HEK293 (cell line): ENCODE results near the gene GPATCH4.

Experiments
- EGR2 ChIP-seq: fragments of 450-650 bp; formaldehyde crosslinking; IDR thresholded peaks from 2 replicates; pipeline ENCODE4 v1.5.1; 2016; ENCODE audit warnings: low read depth, missing biosample characterization, missing genetic modification characterization
- KLF9 ChIP-seq: fragments of 450-650 bp; formaldehyde crosslinking; IDR thresholded peaks from 2 replicates; pipeline ENCODE4 v1.5.1; 2016; ENCODE audit warnings: missing biosample characterization, missing genetic modification characterization, low read depth
- MYNN ChIP-seq: fragments of 450-650 bp; formaldehyde crosslinking; IDR thresholded peaks from 2 replicates; pipeline ENCODE4 v1.5.1; 2016; ENCODE audit warnings: missing biosample characterization, missing genetic modification characterization, borderline replicate concordance
- TRIM28 ChIP-seq: IDR thresholded peaks from 2 replicates; pipeline ENCODE4 v1.6.1; 2011; ENCODE audit warnings: low read length, control low read depth, borderline replicate concordance
- ZBTB20 ChIP-seq: fragments of 450-650 bp; formaldehyde crosslinking; IDR thresholded peaks from 2 replicates; pipeline ENCODE4 v1.5.1; 2016; ENCODE audit warnings: missing biosample characterization, missing genetic modification characterization
- ZBTB8A ChIP-seq: fragments of 450-650 bp; formaldehyde crosslinking; IDR thresholded peaks from 2 replicates; pipeline ENCODE4 v1.5.1; 2016; ENCODE audit warnings: missing biosample characterization, missing genetic modification characterization
- ZNF10 ChIP-seq: fragments of 450-650 bp; formaldehyde crosslinking; IDR thresholded peaks from 2 replicates; pipeline ENCODE4 v1.5.1; 2017; ENCODE audit warnings: missing biosample characterization, missing genetic modification characterization
- ZNF138 ChIP-seq: fragments of 450-650 bp; formaldehyde crosslinking; IDR thresholded peaks from 2 replicates; pipeline ENCODE4 v1.5.1; 2016; ENCODE audit warnings: missing biosample characterization, missing genetic modification characterization, borderline replicate concordance
- ZNF169 ChIP-seq: fragments of 450-650 bp; formaldehyde crosslinking; IDR thresholded peaks from 2 replicates; pipeline ENCODE4 v1.5.1; 2016; ENCODE audit warnings: missing biosample characterization, missing genetic modification characterization
- ZNF184 ChIP-seq: fragments of 450-650 bp; IDR thresholded peaks from 2 replicates; pipeline ENCODE4 v1.5.1; 2018; ENCODE audit warnings: missing biosample characterization, mild to moderate bottlenecking, missing genetic modification characterization
- ZNF26 ChIP-seq: fragments of 450-650 bp; formaldehyde crosslinking; IDR thresholded peaks from 2 replicates; pipeline ENCODE4 v1.5.1; 2016; ENCODE audit warnings: missing biosample characterization, missing genetic modification characterization
- ZNF266 ChIP-seq: fragments of 450-650 bp; formaldehyde crosslinking; IDR thresholded peaks from 2 replicates; pipeline ENCODE4 v1.5.1; 2016; ENCODE audit warnings: missing biosample characterization, missing genetic modification characterization, low read depth
- ZNF350 ChIP-seq: fragments of 450-650 bp; formaldehyde crosslinking; IDR thresholded peaks from 2 replicates; pipeline ENCODE4 v1.5.0; 2017; ENCODE audit warnings: missing biosample characterization, mild to moderate bottlenecking, missing genetic modification characterization
- ZNF488 ChIP-seq: fragments of 450-650 bp; formaldehyde crosslinking; IDR thresholded peaks from 2 replicates; pipeline ENCODE4 v1.5.1; 2016; ENCODE audit warnings: missing biosample characterization, missing genetic modification characterization
- ZNF518A ChIP-seq: fragments of 450-650 bp; formaldehyde crosslinking; conservative IDR thresholded peaks from 2 replicates; pipeline ENCODE4 v1.5.1; 2016; ENCODE audit warnings: low read depth, missing biosample characterization, missing genetic modification characterization
- ZNF529 ChIP-seq: fragments of 450-650 bp; formaldehyde crosslinking; IDR thresholded peaks from 2 replicates; pipeline ENCODE4 v1.5.1; 2017; ENCODE audit warnings: missing genetic modification characterization, missing biosample characterization; ENCODE audit not compliant: insufficient replicate concordance
- ZNF558 ChIP-seq: fragments of 450-650 bp; formaldehyde crosslinking; IDR thresholded peaks from 2 replicates; pipeline ENCODE4 v1.5.1; 2016; ENCODE audit warnings: missing biosample characterization, missing genetic modification characterization
- ZNF571 ChIP-seq: fragments of 450-650 bp; formaldehyde crosslinking; IDR thresholded peaks from 2 replicates; pipeline ENCODE4 v1.5.0; 2017; ENCODE audit warnings: missing biosample characterization, missing genetic modification characterization
- ZNF626 ChIP-seq: fragments of 450-650 bp; sonication (Bioruptor Pico); formaldehyde crosslinking; IDR thresholded peaks from 2 replicates; pipeline ENCODE4 v1.5.1; 2018; ENCODE audit warnings: missing biosample characterization, missing genetic modification characterization, inconsistent platforms
- ZNF701 ChIP-seq: fragments of 450-650 bp; formaldehyde crosslinking; IDR thresholded peaks from 2 replicates; pipeline ENCODE4 v1.5.1; 2016; ENCODE audit warnings: missing biosample characterization, missing genetic modification characterization
- TF ChIP-seq, protein P1 (sequence below): fragments of 450-650 bp; formaldehyde crosslinking; IDR thresholded peaks from 2 replicates; pipeline ENCODE4 v1.5.1; 2016; ENCODE audit warnings: missing biosample characterization, missing genetic modification characterization, borderline replicate concordance
- TF ChIP-seq, protein P2 (sequence below): fragments of 450-650 bp; IDR thresholded peaks from 2 replicates; pipeline ENCODE4 v1.5.1; 2018; ENCODE audit warnings: missing biosample characterization, mild to moderate bottlenecking, missing genetic modification characterization
- TF ChIP-seq, protein P3 (sequence below): sonication (generic); formaldehyde crosslinking; IDR thresholded peaks from 2 replicates; pipeline ENCODE4 v1.8.1; 2022; ENCODE audit warnings: mild to moderate bottlenecking, moderate library complexity, missing genetic modification reagents
- TF ChIP-seq, protein P4 (sequence below): fragments of 450-650 bp; formaldehyde crosslinking; IDR thresholded peaks from 2 replicates; pipeline ENCODE4 v1.5.1; 2017; ENCODE audit warnings: missing biosample characterization, missing genetic modification characterization

GPATCH4 gene

DNA sequence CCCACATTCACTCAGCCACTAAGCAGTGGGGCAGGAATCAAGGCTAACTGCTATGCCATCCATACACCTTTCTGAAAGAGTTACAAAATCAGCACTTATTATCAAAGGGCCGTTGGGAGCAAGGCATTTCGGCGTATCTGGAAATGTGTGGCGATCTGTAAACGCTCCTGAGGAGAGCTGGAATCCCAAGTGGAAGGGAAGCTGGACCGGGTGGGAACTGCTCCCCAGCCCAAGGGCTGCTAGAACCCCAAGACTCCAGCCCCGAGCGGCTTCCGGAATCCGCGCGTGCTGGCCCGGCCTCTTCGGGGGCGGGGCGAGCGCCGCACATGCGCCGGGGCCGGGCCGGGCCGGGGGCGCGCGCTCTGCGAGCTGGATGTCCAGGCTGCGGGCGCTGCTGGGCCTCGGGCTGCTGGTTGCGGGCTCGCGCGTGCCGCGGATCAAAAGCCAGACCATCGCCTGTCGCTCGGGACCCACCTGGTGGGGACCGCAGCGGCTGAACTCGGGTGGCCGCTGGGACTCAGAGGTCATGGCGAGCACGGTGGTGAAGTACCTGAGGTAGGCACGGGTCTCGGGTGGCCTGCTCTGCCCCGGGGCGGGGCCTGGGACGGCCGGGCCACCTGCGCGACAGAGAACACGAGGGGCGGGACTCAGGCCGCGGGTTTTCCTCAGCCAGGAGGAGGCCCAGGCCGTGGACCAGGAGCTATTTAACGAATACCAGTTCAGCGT lies 9.7 kb downstream of the GPATCH4 start, which contains the start of gene NAXE (continued):
- no peak for TF ChIP-seq ZNF26 (tag by site-specific recombination)
- TF ChIP-seq MYNN (tag by site-specific recombination) = no peak
- no peak for TF ChIP-seq ZNF184 (tag by site-specific recombination)
- TF ChIP-seq, protein P1, sequence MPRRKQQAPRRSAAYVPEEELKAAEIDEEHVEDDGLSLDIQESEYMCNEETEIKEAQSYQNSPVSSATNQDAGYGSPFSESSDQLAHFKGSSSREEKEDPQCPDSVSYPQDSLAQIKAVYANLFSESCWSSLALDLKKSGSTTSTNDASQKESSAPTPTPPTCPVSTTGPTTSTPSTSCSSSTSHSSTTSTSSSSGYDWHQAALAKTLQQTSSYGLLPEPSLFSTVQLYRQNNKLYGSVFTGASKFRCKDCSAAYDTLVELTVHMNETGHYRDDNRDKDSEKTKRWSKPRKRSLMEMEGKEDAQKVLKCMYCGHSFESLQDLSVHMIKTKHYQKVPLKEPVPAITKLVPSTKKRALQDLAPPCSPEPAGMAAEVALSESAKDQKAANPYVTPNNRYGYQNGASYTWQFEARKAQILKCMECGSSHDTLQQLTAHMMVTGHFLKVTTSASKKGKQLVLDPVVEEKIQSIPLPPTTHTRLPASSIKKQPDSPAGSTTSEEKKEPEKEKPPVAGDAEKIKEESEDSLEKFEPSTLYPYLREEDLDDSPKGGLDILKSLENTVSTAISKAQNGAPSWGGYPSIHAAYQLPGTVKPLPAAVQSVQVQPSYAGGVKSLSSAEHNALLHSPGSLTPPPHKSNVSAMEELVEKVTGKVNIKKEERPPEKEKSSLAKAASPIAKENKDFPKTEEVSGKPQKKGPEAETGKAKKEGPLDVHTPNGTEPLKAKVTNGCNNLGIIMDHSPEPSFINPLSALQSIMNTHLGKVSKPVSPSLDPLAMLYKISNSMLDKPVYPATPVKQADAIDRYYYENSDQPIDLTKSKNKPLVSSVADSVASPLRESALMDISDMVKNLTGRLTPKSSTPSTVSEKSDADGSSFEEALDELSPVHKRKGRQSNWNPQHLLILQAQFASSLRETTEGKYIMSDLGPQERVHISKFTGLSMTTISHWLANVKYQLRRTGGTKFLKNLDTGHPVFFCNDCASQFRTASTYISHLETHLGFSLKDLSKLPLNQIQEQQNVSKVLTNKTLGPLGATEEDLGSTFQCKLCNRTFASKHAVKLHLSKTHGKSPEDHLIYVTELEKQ = no peak
- peak; percentile 76 for TF ChIP-seq ZBTB8A (tag by site-specific recombination)
- no peak for TF ChIP-seq ZNF10 (tag by site-specific recombination)
- TF ChIP-seq ZNF488 (tag by site-specific recombination) = no peak
- TF ChIP-seq, protein P2, sequence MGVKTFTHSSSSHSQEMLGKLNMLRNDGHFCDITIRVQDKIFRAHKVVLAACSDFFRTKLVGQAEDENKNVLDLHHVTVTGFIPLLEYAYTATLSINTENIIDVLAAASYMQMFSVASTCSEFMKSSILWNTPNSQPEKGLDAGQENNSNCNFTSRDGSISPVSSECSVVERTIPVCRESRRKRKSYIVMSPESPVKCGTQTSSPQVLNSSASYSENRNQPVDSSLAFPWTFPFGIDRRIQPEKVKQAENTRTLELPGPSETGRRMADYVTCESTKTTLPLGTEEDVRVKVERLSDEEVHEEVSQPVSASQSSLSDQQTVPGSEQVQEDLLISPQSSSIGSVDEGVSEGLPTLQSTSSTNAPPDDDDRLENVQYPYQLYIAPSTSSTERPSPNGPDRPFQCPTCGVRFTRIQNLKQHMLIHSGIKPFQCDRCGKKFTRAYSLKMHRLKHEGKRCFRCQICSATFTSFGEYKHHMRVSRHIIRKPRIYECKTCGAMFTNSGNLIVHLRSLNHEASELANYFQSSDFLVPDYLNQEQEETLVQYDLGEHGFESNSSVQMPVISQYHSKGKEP = no peak
- TF ChIP-seq ZNF138 = no peak
- TF ChIP-seq, protein P3, sequence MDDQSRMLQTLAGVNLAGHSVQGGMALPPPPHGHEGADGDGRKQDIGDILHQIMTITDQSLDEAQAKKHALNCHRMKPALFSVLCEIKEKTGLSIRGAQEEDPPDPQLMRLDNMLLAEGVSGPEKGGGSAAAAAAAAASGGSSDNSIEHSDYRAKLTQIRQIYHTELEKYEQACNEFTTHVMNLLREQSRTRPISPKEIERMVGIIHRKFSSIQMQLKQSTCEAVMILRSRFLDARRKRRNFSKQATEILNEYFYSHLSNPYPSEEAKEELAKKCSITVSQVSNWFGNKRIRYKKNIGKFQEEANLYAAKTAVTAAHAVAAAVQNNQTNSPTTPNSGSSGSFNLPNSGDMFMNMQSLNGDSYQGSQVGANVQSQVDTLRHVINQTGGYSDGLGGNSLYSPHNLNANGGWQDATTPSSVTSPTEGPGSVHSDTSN = peak; percentile 33; the same call in 1 of the 2 replicates
- no peak for TF ChIP-seq ZNF350 (tag by site-specific recombination)
- no peak for TF ChIP-seq ZNF529
- TF ChIP-seq ZNF558 (tag by site-specific recombination) = no peak
- no peak for TF ChIP-seq ZNF518A (tag by site-specific recombination)
- TF ChIP-seq, protein P4, sequence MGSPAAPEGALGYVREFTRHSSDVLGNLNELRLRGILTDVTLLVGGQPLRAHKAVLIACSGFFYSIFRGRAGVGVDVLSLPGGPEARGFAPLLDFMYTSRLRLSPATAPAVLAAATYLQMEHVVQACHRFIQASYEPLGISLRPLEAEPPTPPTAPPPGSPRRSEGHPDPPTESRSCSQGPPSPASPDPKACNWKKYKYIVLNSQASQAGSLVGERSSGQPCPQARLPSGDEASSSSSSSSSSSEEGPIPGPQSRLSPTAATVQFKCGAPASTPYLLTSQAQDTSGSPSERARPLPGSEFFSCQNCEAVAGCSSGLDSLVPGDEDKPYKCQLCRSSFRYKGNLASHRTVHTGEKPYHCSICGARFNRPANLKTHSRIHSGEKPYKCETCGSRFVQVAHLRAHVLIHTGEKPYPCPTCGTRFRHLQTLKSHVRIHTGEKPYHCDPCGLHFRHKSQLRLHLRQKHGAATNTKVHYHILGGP (tag by site-specific recombination) = no peak
- no peak for TF ChIP-seq EGR2 (tag by site-specific recombination)
- peak; percentile 64 for TF ChIP-seq ZBTB20 (tag by site-specific recombination)
- TF ChIP-seq ZNF169 (tag by site-specific recombination) = no peak
- no peak for TF ChIP-seq ZNF701
- TF ChIP-seq KLF9 = peak; percentile 61; the same call in 1 of the 2 replicates
- no peak for TF ChIP-seq ZNF571
- no peak for TF ChIP-seq TRIM28
- TF ChIP-seq ZNF626 = no peak
- TF ChIP-seq ZNF266 (tag by site-specific recombination) = no peak
